Gastrocnemius medialis (tissue), 4 donors: Measurements from ENCODE around the gene MX1. TPM values are rescaled to one million over a fixed set of nuclear protein-coding genes. Genes with fewer than 3 reads are reported as not detected.

Source experiments
- ATAC-seq, 2 donors: fragments of 150-250 bp; one replicate each; pipeline ENCODE4 v1.9.1; 2016
- DNase-seq, 2 donors: peaks; one replicate each; pipeline ENCODE4 v3.0.0-alpha.2; 2019
- H3K27ac ChIP-seq, 4 donors: fragments of 200-600 bp; sonication (generic); 1 replicate in 1 of 4; 2 replicates in 3 of 4; pipeline ENCODE4 v1.5.1; 2016 to 2018; ENCODE audit warnings: mild to moderate bottlenecking in 2 of 4, moderate library complexity in 1 of 4
- H3K27me3 ChIP-seq, 3 donors: fragments of 200-600 bp; sonication (generic) in 2 of 3; 1 replicate in 1 of 3; 2 replicates in 2 of 3; pipeline versions ENCODE4 v1.5.1 to v1.6.0; 2016 to 2019; ENCODE audit warnings: mild to moderate bottlenecking in 1 of 3, moderate library complexity in 1 of 3
- H3K36me3 ChIP-seq, 2 donors: fragments of 200-600 bp; sonication (generic) in 1 of 2; one replicate each; pipeline ENCODE4 v1.5.1; 2017 to 2018
- H3K4me1 ChIP-seq, 2 donors: fragments of 200-600 bp; sonication (generic) in 1 of 2; one replicate each; pipeline ENCODE4 v1.5.1; 2016 to 2017; ENCODE audit warnings: mild to moderate bottlenecking in 2 of 2
- H3K4me3 ChIP-seq, 4 donors: fragments of 200-600 bp; sonication (generic) in 3 of 4; 1 replicate in 1 of 4; 2 replicates in 3 of 4; pipeline ENCODE4 v1.5.1; 2016 to 2019; ENCODE audit warnings: mild to moderate bottlenecking in 2 of 4
- H3K9me3 ChIP-seq, 3 donors: fragments of 200-600 bp; sonication (generic) in 2 of 3; 1 replicate in 1 of 3; 2 replicates in 2 of 3; pipeline ENCODE4 v1.5.1; 2016 to 2019
- CTCF ChIP-seq, 5 experiments: fragments of 450-650 bp in 3 of 5; fragments of 200-600 bp in 2 of 5; sonication (generic) in 2 of 5; IDR thresholded peaks in 4 of 5; conservative IDR thresholded peaks in 1 of 5; 1 replicate in 4 of 5; 2 replicates in 1 of 5; pipeline ENCODE4 v1.5.1; 2016 to 2019; ENCODE audit warnings: antibody characterized with exemption in 5 of 5, mild to moderate bottlenecking in 3 of 5, moderate library complexity in 3 of 5
- POLR2A ChIP-seq, 2 donors: fragments of 450-650 bp; IDR thresholded peaks; one replicate each; pipeline ENCODE4 v1.6.1; 2017; ENCODE audit warnings: antibody characterized with exemption in 2 of 2, mild to moderate bottlenecking in 2 of 2, moderate library complexity in 2 of 2
- in situ Hi-C, 4 donors: fragments of 200-750 bp; cut with MboI; loops; one replicate each; pipeline versions ENCODE4 v1.15.0 to v1.8.0; 2017; ENCODE audit warnings: low sequenced_read_pairs in 4 of 4
- intact Hi-C: fragments of 100-400 bp; cut with DNase I; formaldehyde crosslinking; loops from one replicate; pipeline ENCODE4 v1.15.1; 2023; ENCODE audit warnings: low total_unique reads
- total RNA-seq, 4 donors: library from RNA; depleted of rRNA; stranded (reverse); fragments of >200 nt; gene quantifications; one replicate each; pipeline versions ENCODE4 v1.1.0 to v1.2.3, GENCODE V29; 2016

Gene MX1
- total RNA-seq, 4 donors from 2014 or later: 2.5 to 10.0 (median 5.7) TPM

- H3K9me3 ChIP-seq: no peaks in the 10 kb centered on the region
- H3K27ac ChIP-seq: no peak overlapping the region
- DNase-seq: no peak
- H3K4me1 ChIP-seq: no peaks in the 10 kb centered on the region
- no peak for ATAC-seq
- TF ChIP-seq POLR2A (IDR thresholded peaks at IDR 0.05): no peak
- TF ChIP-seq CTCF (IDR thresholded peaks at IDR 0.05 in 4 of 5, conservative IDR thresholded peaks at IDR 0.05 in 1 of 5): no peak
- intact Hi-C loops (no loop called here), in situ Hi-C loops (no loop called here)
- H3K4me3 ChIP-seq: no peak overlapping the region
- no peaks in the 10 kb centered on the region for H3K27me3 ChIP-seq
- H3K36me3 ChIP-seq: no peaks in the 10 kb centered on the region
Observed at GRCh38 chr21:41446586-41446985, 20.5 kb downstream of the MX1 start.

GRCh38 chr21:41447356-41447755 lies 21.3 kb downstream of the MX1 start:
- in situ Hi-C loops: no loop called here
- no peak for DNase-seq
- no peak overlapping the region for H3K27ac ChIP-seq
- no peak for TF ChIP-seq POLR2A (IDR thresholded peaks at IDR 0.05)
- TF ChIP-seq CTCF (IDR thresholded peaks at IDR 0.05 in 4 of 5, conservative IDR thresholded peaks at IDR 0.05 in 1 of 5): no peak
- H3K9me3 ChIP-seq: no peaks in the 10 kb centered on the region
- H3K4me1 ChIP-seq: no peaks in the 10 kb centered on the region
- H3K27me3 ChIP-seq: no peaks in the 10 kb centered on the region
- no peak overlapping the region for H3K4me3 ChIP-seq
- peaks cover 0 to 4% of the 10 kb centered on the region in 2 donors for H3K36me3 ChIP-seq
- intact Hi-C loops: no loop called here
- ATAC-seq: no peak

- no peak for ATAC-seq
- H3K9me3 ChIP-seq: no peaks in the 10 kb centered on the region
- intact Hi-C loops (no loop called here), in situ Hi-C loops (loop anchor here (5.0 to 25.0 kb wide), 4 partner anchors 137 to 337 kb away; partner anchors contain the start of gene FAM3B (in 1 of the 4))
- TF ChIP-seq POLR2A (IDR thresholded peaks at IDR 0.05): no peak
- no peak for TF ChIP-seq CTCF (IDR thresholded peaks at IDR 0.05 in 4 of 5, conservative IDR thresholded peaks at IDR 0.05 in 1 of 5)
- H3K4me1 ChIP-seq: no peaks in the 10 kb centered on the region
- peaks cover 0 to 4% of the 10 kb centered on the region in 2 donors for H3K36me3 ChIP-seq
- no peak overlapping the region for H3K4me3 ChIP-seq
- H3K27me3 ChIP-seq: no peaks in the 10 kb centered on the region
- no peak overlapping the region for H3K27ac ChIP-seq
- DNase-seq: no peak
Observed at GRCh38 chr21:41449613-41450012, 23.6 kb downstream of the MX1 start.

GRCh38 chr21:41451753-41452676 lies 26.0 kb downstream of the MX1 start:
- in situ Hi-C loops: loop anchor here (5.0 to 25.0 kb wide), 4 partner anchors 140 to 340 kb away; partner anchors contain the start of gene FAM3B (in 1 of the 4)

More at GRCh38 chr21:41451753-41452676, 26.0 kb downstream of the MX1 start:
- Histone ChIP-seq H3K27me3 (no peaks in the 10 kb centered on the region), H3K4me3 (no peak overlapping the region), H3K9me3 (no peaks in the 10 kb centered on the region), H3K4me1 (no peaks in the 10 kb centered on the region), H3K36me3 (peaks cover 0 to 4% of the 10 kb centered on the region in 2 donors), H3K27ac (no peak overlapping the region)
- DNase-seq (no peak), ATAC-seq (no peak)
- intact Hi-C loops: no loop called here
- no peak for TF ChIP-seq CTCF (IDR thresholded peaks at IDR 0.05 in 4 of 5, conservative IDR thresholded peaks at IDR 0.05 in 1 of 5)
- no peak for TF ChIP-seq POLR2A (IDR thresholded peaks at IDR 0.05)
